Vagina (tissue), 2 donors: Measurements from ENCODE around the gene MRFAP1L1. TPM values are rescaled to one million over a fixed set of nuclear protein-coding genes. Genes with fewer than 3 reads are reported as not detected.

Experiments
- DNase-seq, 2 donors: peaks; one replicate each; pipeline ENCODE4 v3.0.0-alpha.2; 2017; ENCODE audit errors: extremely low spot score in 2 of 2
- H3K27ac ChIP-seq: fragments of 200-600 bp; sonication (generic); one replicate; pipeline ENCODE4 v1.5.1; 2019
- H3K27me3 ChIP-seq: fragments of 200-600 bp; sonication (generic); one replicate; pipeline ENCODE4 v1.5.1; 2019
- H3K36me3 ChIP-seq, 2 donors: fragments of 200-600 bp; sonication (generic); one replicate each; pipeline ENCODE4 v1.5.1; 2017 to 2019
- H3K4me1 ChIP-seq: fragments of 200-600 bp; sonication (generic); one replicate; pipeline ENCODE4 v1.5.1; 2019
- H3K4me3 ChIP-seq, 2 donors: fragments of 200-600 bp; sonication (generic); 1 replicate in 1 of 2; 2 replicates in 1 of 2; pipeline ENCODE4 v1.5.1; 2016 to 2019
- H3K9me3 ChIP-seq: fragments of 200-600 bp; sonication (generic); one replicate; pipeline ENCODE4 v1.5.1; 2019
- CTCF ChIP-seq, 3 experiments: fragments of 450-650 bp in 2 of 3; fragments of 200-600 bp in 1 of 3; sonication (generic) in 1 of 3; IDR thresholded peaks; one replicate each; pipeline ENCODE4 v1.5.1; 2017 to 2019; ENCODE audit warnings: antibody characterized with exemption in 3 of 3, mild to moderate bottlenecking in 2 of 3, moderate library complexity in 2 of 3
- POLR2A ChIP-seq, 2 donors: fragments of 450-650 bp; IDR thresholded peaks; one replicate each; pipeline ENCODE4 v1.6.1; 2017; ENCODE audit warnings: antibody characterized with exemption in 2 of 2, mild to moderate bottlenecking in 2 of 2, moderate library complexity in 2 of 2
- POLR2AphosphoS5 ChIP-seq, 2 donors: sonication (generic); formaldehyde crosslinking; IDR thresholded peaks; one replicate each; pipeline ENCODE4 v1.9.0; 2017; ENCODE audit warnings: antibody characterized with exemption in 2 of 2, mild to moderate bottlenecking in 2 of 2, low read depth in 1 of 2; ENCODE audit not compliant: insufficient read depth in 1 of 2
- intact Hi-C: fragments of 100-400 bp; cut with DNase I; formaldehyde crosslinking; loops from one replicate; pipeline ENCODE4 v1.15.1; 2023
- total RNA-seq: library from RNA; depleted of rRNA; stranded (reverse); fragments of >200 nt; gene quantifications from one replicate; pipeline ENCODE4 v1.2.3, GENCODE V29; 2016

MRFAP1L1 gene
- total RNA-seq, 1 donor from 2014 or later = 73.9 TPM

- no peak for DNase-seq
- H3K27me3 ChIP-seq = no peaks in the 10 kb centered on the region
- no peaks in the 10 kb centered on the region for H3K9me3 ChIP-seq
- intact Hi-C loops = loop anchor here (1.0 to 2.0 kb wide), 2 partner anchors 68 to 159 kb away; no protein-coding TSS in a partner anchor
- peak overlapping the region; percentile 87 for H3K27ac ChIP-seq
- TF ChIP-seq POLR2A (IDR thresholded peaks at IDR 0.05) = no peak
- peak in 1 of 2 donors; percentile 96 for TF ChIP-seq POLR2AphosphoS5 (IDR thresholded peaks at IDR 0.05; ENCODE audit: insufficient read depth in 1 of 2, low read depth in 1 of 2)
- H3K4me1 ChIP-seq = peaks cover 27% of the 10 kb centered on the region
- no peaks in the 10 kb centered on the region for H3K36me3 ChIP-seq
- peak overlapping the region; percentile 88 to 98 for H3K4me3 ChIP-seq
Observed at GRCh38 chr4:6715704-6716017, 6.0 kb upstream of the MRFAP1L1 start.

GRCh38 chr4:6714954-6715353 lies 5.3 kb upstream of the MRFAP1L1 start:
- Histone ChIP-seq H3K9me3 (no peaks in the 10 kb centered on the region), H3K27me3 (no peaks in the 10 kb centered on the region), H3K27ac (peak overlapping the region; percentile 87), H3K4me1 (peaks cover 27% of the 10 kb centered on the region), H3K36me3 (no peaks in the 10 kb centered on the region), H3K4me3 (no peak overlapping the region)
- intact Hi-C loops = no loop called here
- no peak for TF ChIP-seq POLR2A (IDR thresholded peaks at IDR 0.05)
- no peak for TF ChIP-seq CTCF (IDR thresholded peaks at IDR 0.05)
- no peak for TF ChIP-seq POLR2AphosphoS5 (IDR thresholded peaks at IDR 0.05; ENCODE audit: insufficient read depth in 1 of 2, low read depth in 1 of 2)
- DNase-seq = no peak

- Histone ChIP-seq H3K4me1 (peaks cover 37% of the 10 kb centered on the region), H3K4me3 (no peak overlapping the region), H3K27me3 (no peaks in the 10 kb centered on the region), H3K27ac (no peak overlapping the region), H3K9me3 (no peaks in the 10 kb centered on the region), H3K36me3 (no peaks in the 10 kb centered on the region)
- intact Hi-C loops = no loop called here
- TF ChIP-seq CTCF (IDR thresholded peaks at IDR 0.05) (no peak), POLR2AphosphoS5 (IDR thresholded peaks at IDR 0.05; ENCODE audit: insufficient read depth in 1 of 2, low read depth in 1 of 2) (no peak), POLR2A (IDR thresholded peaks at IDR 0.05) (no peak)
- no peak for DNase-seq
Observed at GRCh38 chr4:6710996-6711395, 1.3 kb upstream of the MRFAP1L1 start.

- H3K9me3 ChIP-seq = no peaks in the 10 kb centered on the region
- TF ChIP-seq POLR2AphosphoS5 (IDR thresholded peaks at IDR 0.05; ENCODE audit: insufficient read depth in 1 of 2, low read depth in 1 of 2) = no peak
- no peak for TF ChIP-seq POLR2A (IDR thresholded peaks at IDR 0.05)
- TF ChIP-seq CTCF (IDR thresholded peaks at IDR 0.05) = no peak
- peaks cover 44% of the 10 kb centered on the region for H3K4me1 ChIP-seq
- intact Hi-C loops = no loop called here
- no peaks in the 10 kb centered on the region for H3K36me3 ChIP-seq
- peak overlapping the region; percentile 82 for H3K27ac ChIP-seq
- no peaks in the 10 kb centered on the region for H3K27me3 ChIP-seq
- DNase-seq = no peak
- peak overlapping the region; percentile 83 to 84 for H3K4me3 ChIP-seq
Observed at GRCh38 chr4:6710282-6710681, 617 bp upstream of the MRFAP1L1 start.

GRCh38 chr4:6706173-6706572 lies 3.5 kb downstream of the MRFAP1L1 start:
- no peak for DNase-seq
- intact Hi-C loops = no loop called here
- Histone ChIP-seq H3K27me3 (no peaks in the 10 kb centered on the region), H3K36me3 (no peaks in the 10 kb centered on the region), H3K4me1 (peaks cover 56% of the 10 kb centered on the region), H3K9me3 (no peaks in the 10 kb centered on the region), H3K4me3 (no peak overlapping the region), H3K27ac (no peak overlapping the region)
- no peak for TF ChIP-seq POLR2AphosphoS5 (IDR thresholded peaks at IDR 0.05; ENCODE audit: insufficient read depth in 1 of 2, low read depth in 1 of 2)
- no peak for TF ChIP-seq POLR2A (IDR thresholded peaks at IDR 0.05)
- no peak for TF ChIP-seq CTCF (IDR thresholded peaks at IDR 0.05)
